ENCODE results near the gene FADS2. TPM values are rescaled to one million over a fixed set of nuclear protein-coding genes. Genes with fewer than 3 reads are reported as not detected.
A peak's percentile ranks its signal among the peaks of the same experiment; 100 is the strongest.

FADS2 gene
- total RNA-seq, 1 experiment from 2014 or later, result 1,097 TPM

DNA sequence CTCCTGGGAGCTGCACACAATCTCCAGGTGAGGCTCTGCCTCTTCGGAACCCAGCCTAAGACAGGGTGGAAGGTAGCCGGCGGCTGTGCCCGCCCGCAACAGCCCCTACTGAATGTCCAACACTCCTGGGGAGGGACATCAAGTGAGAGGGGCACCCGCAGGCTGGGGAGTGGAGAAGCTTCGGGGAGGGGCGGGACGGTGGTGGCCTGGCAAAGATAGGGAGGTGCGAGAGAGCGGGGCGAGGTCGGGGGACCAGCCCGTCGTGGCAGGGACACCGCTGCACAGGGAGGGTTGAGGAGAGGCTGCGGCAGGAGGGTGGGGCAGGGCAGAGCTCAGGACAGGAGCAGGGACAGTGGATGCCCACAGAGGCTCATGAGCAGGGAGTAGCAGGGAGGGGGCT, 72.2 kb downstream of the FADS2 start:
- DNase-seq (ENCODE audit: low spot score), result no peak
- TF ChIP-seq EZH2 (IDR thresholded peaks at IDR 0.05; ENCODE audit: borderline replicate concordance, low read depth, low read length, poor library complexity, severe bottlenecking), result no peak
- TF ChIP-seq, protein P1, sequence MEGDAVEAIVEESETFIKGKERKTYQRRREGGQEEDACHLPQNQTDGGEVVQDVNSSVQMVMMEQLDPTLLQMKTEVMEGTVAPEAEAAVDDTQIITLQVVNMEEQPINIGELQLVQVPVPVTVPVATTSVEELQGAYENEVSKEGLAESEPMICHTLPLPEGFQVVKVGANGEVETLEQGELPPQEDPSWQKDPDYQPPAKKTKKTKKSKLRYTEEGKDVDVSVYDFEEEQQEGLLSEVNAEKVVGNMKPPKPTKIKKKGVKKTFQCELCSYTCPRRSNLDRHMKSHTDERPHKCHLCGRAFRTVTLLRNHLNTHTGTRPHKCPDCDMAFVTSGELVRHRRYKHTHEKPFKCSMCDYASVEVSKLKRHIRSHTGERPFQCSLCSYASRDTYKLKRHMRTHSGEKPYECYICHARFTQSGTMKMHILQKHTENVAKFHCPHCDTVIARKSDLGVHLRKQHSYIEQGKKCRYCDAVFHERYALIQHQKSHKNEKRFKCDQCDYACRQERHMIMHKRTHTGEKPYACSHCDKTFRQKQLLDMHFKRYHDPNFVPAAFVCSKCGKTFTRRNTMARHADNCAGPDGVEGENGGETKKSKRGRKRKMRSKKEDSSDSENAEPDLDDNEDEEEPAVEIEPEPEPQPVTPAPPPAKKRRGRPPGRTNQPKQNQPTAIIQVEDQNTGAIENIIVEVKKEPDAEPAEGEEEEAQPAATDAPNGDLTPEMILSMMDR (conservative IDR thresholded peaks at IDR 0.05; ENCODE audit: low read depth, low read length), result no peak
- CTCF ChIA-PET, result interaction anchor here (0.6 to 6.0 kb wide), 4 partner anchors 47 to 208 kb away, joined by 6 to 157 read pairs (median 72); partner anchors contain the start of gene BEST1
- intact Hi-C loops (cut with micrococcal nuclease; ENCODE audit: unreplicated experiment), result no loop called here
- POLR2A ChIA-PET (ENCODE audit: low non-redundant PET), result no interaction called here
- H3K27me3 ChIP-seq (replicated peaks; ENCODE audit: insufficient read depth, low read depth, low read length, poor library complexity), result no peaks in the 10 kb centered on the region
- H3K4me3 ChIP-seq (ENCODE audit: low read depth, low read length, poor library complexity, severe bottlenecking), result no peak overlapping the region
- H3K27ac ChIP-seq (ENCODE audit: low read depth, low read length, poor library complexity, severe bottlenecking), result peak overlapping the region; percentile 3
- H3K36me3 ChIP-seq (ENCODE audit: insufficient read depth, low read length, poor library complexity, severe bottlenecking), result no peaks in the 10 kb centered on the region
- no TSS peak for BruUV-seq (replicated peaks)
- peaks cover 5% of the 10 kb centered on the region for H3K4me1 ChIP-seq (ENCODE audit: insufficient read depth, low read length, poor library complexity, severe bottlenecking)
- no peaks in the 10 kb centered on the region for H3K9me3 ChIP-seq (ENCODE audit: low read depth, low read length, poor library complexity, severe bottlenecking)

DNA sequence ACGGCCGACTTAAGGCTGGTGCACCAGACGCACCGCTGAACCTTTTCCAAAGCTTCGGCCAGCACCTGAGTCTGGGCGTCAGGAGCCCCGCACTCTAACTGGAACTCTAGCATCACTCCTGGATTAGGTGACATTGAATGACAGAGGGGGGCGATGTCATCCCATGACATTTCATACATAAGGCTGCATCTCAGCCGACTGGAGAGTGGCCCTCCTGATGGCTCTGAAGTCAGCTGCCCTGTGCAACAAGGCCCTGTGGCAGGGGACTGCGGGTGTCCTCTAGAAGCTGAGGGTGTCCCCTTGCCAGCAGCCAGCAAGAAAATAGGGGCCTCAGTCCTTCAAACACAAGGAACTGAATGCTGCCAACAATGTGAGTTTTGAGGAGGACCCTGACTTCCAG, 73.3 kb downstream of the FADS2 start:
- DNase-seq (ENCODE audit: low spot score), result no peak
- ChIA-PET POLR2A (ENCODE audit: low non-redundant PET) (no interaction called here), CTCF (interaction anchor here (0.6 to 1.1 kb wide), 2 partner anchors 46 to 47 kb away, joined by 3 read pairs; no protein-coding TSS in a partner anchor)
- H3K36me3 ChIP-seq (ENCODE audit: insufficient read depth, low read length, poor library complexity, severe bottlenecking), result peaks cover 3% of the 10 kb centered on the region
- intact Hi-C loops (cut with micrococcal nuclease; ENCODE audit: unreplicated experiment), result no loop called here
- H3K4me1 ChIP-seq (ENCODE audit: insufficient read depth, low read length, poor library complexity, severe bottlenecking), result peaks cover 5% of the 10 kb centered on the region
- H3K27me3 ChIP-seq (replicated peaks; ENCODE audit: insufficient read depth, low read depth, low read length, poor library complexity), result no peaks in the 10 kb centered on the region
- no TSS peak for BruUV-seq (replicated peaks)
- H3K27ac ChIP-seq (ENCODE audit: low read depth, low read length, poor library complexity, severe bottlenecking), result no peak overlapping the region
- no peak overlapping the region for H3K4me3 ChIP-seq (ENCODE audit: low read depth, low read length, poor library complexity, severe bottlenecking)
- no peak for TF ChIP-seq EZH2 (IDR thresholded peaks at IDR 0.05; ENCODE audit: borderline replicate concordance, low read depth, low read length, poor library complexity, severe bottlenecking)
- TF ChIP-seq, protein P1 (conservative IDR thresholded peaks at IDR 0.05; ENCODE audit: low read depth, low read length), result 0 out of 2 replicates have a peak, but pooled peaks have one; percentile 20
- H3K9me3 ChIP-seq (ENCODE audit: low read depth, low read length, poor library complexity, severe bottlenecking), result no peaks in the 10 kb centered on the region

GRCh38 chr11:61902313-61902712, 74.2 kb downstream of the FADS2 start:
- no peak for TF ChIP-seq EZH2 (IDR thresholded peaks at IDR 0.05; ENCODE audit: borderline replicate concordance, low read depth, low read length, poor library complexity, severe bottlenecking)
- TF ChIP-seq, protein P1 (conservative IDR thresholded peaks at IDR 0.05; ENCODE audit: low read depth, low read length), result no peak
- no peaks in the 10 kb centered on the region for H3K9me3 ChIP-seq (ENCODE audit: low read depth, low read length, poor library complexity, severe bottlenecking)
- POLR2A ChIA-PET (ENCODE audit: low non-redundant PET), result no interaction called here
- H3K4me1 ChIP-seq (ENCODE audit: insufficient read depth, low read length, poor library complexity, severe bottlenecking), result peaks cover 5% of the 10 kb centered on the region
- H3K36me3 ChIP-seq (ENCODE audit: insufficient read depth, low read length, poor library complexity, severe bottlenecking), result peaks cover 5% of the 10 kb centered on the region
- no peak for DNase-seq (ENCODE audit: low spot score)
- no peaks in the 10 kb centered on the region for H3K27me3 ChIP-seq (replicated peaks; ENCODE audit: insufficient read depth, low read depth, low read length, poor library complexity)
- no peak overlapping the region for H3K4me3 ChIP-seq (ENCODE audit: low read depth, low read length, poor library complexity, severe bottlenecking)
- no peak overlapping the region for H3K27ac ChIP-seq (ENCODE audit: low read depth, low read length, poor library complexity, severe bottlenecking)
- intact Hi-C loops (cut with micrococcal nuclease; ENCODE audit: unreplicated experiment), result no loop called here
- CTCF ChIA-PET, result interaction anchor here (1.0 kb wide), 1 partner anchor 45 kb away, joined by 3 read pairs; no protein-coding TSS in a partner anchor
- BruUV-seq (replicated peaks), result no TSS peak

Data from A673 (cell line).